ENCODE data around the gene VSIG10.

GRCh38 chr12:118102609-118103008 lies 1.2 kb downstream of the VSIG10 start:
- TF ChIP-seq CTCF (IDR thresholded peaks at IDR 0.05) (no peak), POLR2A (IDR thresholded peaks at IDR 0.05) (no peak)

Data from suprapubic skin (tissue), 3 donors.